Activated CD4-positive, alpha-beta T cell treated with anti-CD3 and anti-CD28 coated beads, Interleukin-2, amount 10 ng/mL, durations not matched to agents 7 days and 5 days (primary cell): ENCODE data around the gene GPR157. TPM values are rescaled to one million over a fixed set of nuclear protein-coding genes. Genes with fewer than 3 reads are reported as not detected.
"Not testable (repeated sequence)": the region's sequence is repeated elsewhere in the genome, so short reads cannot be mapped to it uniquely, and the experiment has no call there.

Experiments used
- CTCF ChIA-PET: fragments of 350-600 bp; sonication (Branson Sonifier 250); formaldehyde crosslinking; loops from one replicate; lab custom pipeline; 2021; ENCODE audit warnings: antibody characterized with exemption; lab: Charles Lee
- POLR2A ChIA-PET: fragments of 350-600 bp; sonication (Branson Sonifier 250); formaldehyde crosslinking; loops from one replicate; lab custom pipeline; 2021; ENCODE audit warnings: antibody characterized with exemption; lab: Charles Lee
- DNase-seq: peaks from one replicate; pipeline ENCODE4 v3.0.0-alpha.2; 2020
- H3K27ac Mint-ChIP-seq: one replicate; pipeline ENCODE4 v1.8.0; 2021; ENCODE audit warnings: mild to moderate bottlenecking, moderate library complexity, mixed read lengths
- H3K27me3 Mint-ChIP-seq: one replicate; pipeline ENCODE4 v1.8.0; 2021; ENCODE audit warnings: mixed read lengths
- H3K36me3 Mint-ChIP-seq: one replicate; pipeline ENCODE4 v1.8.0; 2021; ENCODE audit warnings: low read depth, mixed read lengths
- H3K4me1 Mint-ChIP-seq: one replicate; pipeline ENCODE4 v1.8.0; 2021; ENCODE audit warnings: mixed read lengths
- H3K4me3 Mint-ChIP-seq: one replicate; pipeline ENCODE4 v1.8.0; 2021; ENCODE audit warnings: mild to moderate bottlenecking, moderate library complexity, mixed read lengths
- H3K9me3 Mint-ChIP-seq: one replicate; pipeline ENCODE4 v1.8.0; 2021; ENCODE audit warnings: mixed read lengths
- total RNA-seq, 2 experiments: library from RNA; stranded (reverse); gene quantifications; one replicate each; pipeline ENCODE4 v1.2.3, GENCODE V29; 2021

The GPR157 gene
- total RNA-seq, 2 experiments from 2014 or later = 3.4 to 5.7 TPM

- DNase-seq, H3K4me3 Mint-ChIP-seq, H3K27me3 Mint-ChIP-seq, H3K9me3 Mint-ChIP-seq, POLR2A ChIA-PET, H3K36me3 Mint-ChIP-seq: not testable (repeated sequence)
- CTCF ChIA-PET = interaction anchor here (0.8 kb wide), 1 partner anchor 282 kb away, joined by 4 read pairs; no protein-coding TSS in a partner anchor
- Mint-ChIP-seq H3K4me1 (peaks cover 15% of the 10 kb centered on the region), H3K27ac (peak overlapping the region; percentile 41)
Observed at GRCh38 chr1:9144494-9144893, 15.6 kb upstream of the GPR157 start.

GRCh38 chr1:9143250-9143649 is 14.3 kb upstream of the GPR157 start:
- POLR2A ChIA-PET = no interaction called here
- Mint-ChIP-seq H3K4me3 (no peak overlapping the region), H3K4me1 (peaks cover 15% of the 10 kb centered on the region), H3K36me3 (no peaks in the 10 kb centered on the region), H3K9me3 (no peaks in the 10 kb centered on the region), H3K27ac (no peak overlapping the region), H3K27me3 (peaks cover 4% of the 10 kb centered on the region)
- CTCF ChIA-PET = interaction anchor here (1.3 to 3.1 kb wide), 3 partner anchors 10 to 32 kb away, joined by 3 to 15 read pairs (median 11); no protein-coding TSS in a partner anchor
- no peak for DNase-seq

GRCh38 chr1:9139930-9140329 is 11.0 kb upstream of the GPR157 start:
- CTCF ChIA-PET = no interaction called here
- Mint-ChIP-seq H3K36me3 (no peaks in the 10 kb centered on the region), H3K27me3 (peaks cover 4% of the 10 kb centered on the region), H3K4me1 (peaks cover 15% of the 10 kb centered on the region), H3K4me3 (no peak overlapping the region), H3K9me3 (no peaks in the 10 kb centered on the region), H3K27ac (no peak overlapping the region)
- no peak for DNase-seq
- POLR2A ChIA-PET = no interaction called here

- H3K27me3 Mint-ChIP-seq = peaks cover 12% of the 10 kb centered on the region
- H3K4me3 Mint-ChIP-seq = no peak overlapping the region
Observed at GRCh38 chr1:9136932-9137331, 8.0 kb upstream of the GPR157 start.

GRCh38 chr1:9135073-9135836 is 6.4 kb upstream of the GPR157 start:
- POLR2A ChIA-PET = no interaction called here
- Mint-ChIP-seq H3K4me1 (peaks cover under 1% of the 10 kb centered on the region), H3K27ac (no peak overlapping the region), H3K36me3 (no peaks in the 10 kb centered on the region), H3K9me3 (no peaks in the 10 kb centered on the region), H3K4me3 (no peak overlapping the region), H3K27me3 (peaks cover 14% of the 10 kb centered on the region)
- DNase-seq = no peak
- CTCF ChIA-PET = interaction anchor here (0.6 to 1.1 kb wide), 5 partner anchors 14 to 1156 kb away, joined by 3 to 4 read pairs (median 3); no protein-coding TSS in a partner anchor

More at GRCh38 chr1:9136932-9137331, 8.0 kb upstream of the GPR157 start:
- ChIA-PET POLR2A (no interaction called here), CTCF (interaction anchor here (1.5 kb wide), 1 partner anchor 64 kb away, joined by 4 read pairs; no protein-coding TSS in a partner anchor)
- Mint-ChIP-seq H3K36me3 (no peaks in the 10 kb centered on the region), H3K4me1 (peaks cover under 1% of the 10 kb centered on the region), H3K27ac (no peak overlapping the region), H3K9me3 (no peaks in the 10 kb centered on the region)
- no peak for DNase-seq

- Mint-ChIP-seq H3K36me3 (no peaks in the 10 kb centered on the region), H3K4me1 (peaks cover 7% of the 10 kb centered on the region), H3K4me3 (no peak overlapping the region), H3K27me3 (peaks cover 12% of the 10 kb centered on the region), H3K9me3 (no peaks in the 10 kb centered on the region), H3K27ac (no peak overlapping the region)
- no peak for DNase-seq
- ChIA-PET CTCF (interaction anchor here (0.6 to 2.5 kb wide), 4 partner anchors 8 to 1155 kb away, joined by 3 to 15 read pairs (median 4); no protein-coding TSS in a partner anchor), POLR2A (no interaction called here)
Observed at GRCh38 chr1:9133870-9134585, 5.1 kb upstream of the GPR157 start.

- Mint-ChIP-seq H3K4me1 (peaks cover 36% of the 10 kb centered on the region), H3K27ac (no peak overlapping the region), H3K36me3 (no peaks in the 10 kb centered on the region), H3K4me3 (peak overlapping the region; percentile 68), H3K27me3 (peaks cover 12% of the 10 kb centered on the region), H3K9me3 (no peaks in the 10 kb centered on the region)
- ChIA-PET POLR2A (no interaction called here), CTCF (interaction anchor here (0.6 to 1.5 kb wide), 4 partner anchors 12 to 72 kb away, joined by 3 to 8 read pairs (median 6); no protein-coding TSS in a partner anchor)
- peak; percentile 78 for DNase-seq
Observed at GRCh38 chr1:9129266-9130041, 552 bp upstream of the GPR157 start.

GRCh38 chr1:9128166-9128519 is 759 bp downstream of the GPR157 start:
- peaks cover 36% of the 10 kb centered on the region for H3K4me1 Mint-ChIP-seq
- H3K27ac Mint-ChIP-seq = peak overlapping the region; percentile 19
- no peaks in the 10 kb centered on the region for H3K9me3 Mint-ChIP-seq
- H3K36me3 Mint-ChIP-seq = no peaks in the 10 kb centered on the region
- peaks cover 9% of the 10 kb centered on the region for H3K27me3 Mint-ChIP-seq
- no peak for DNase-seq
- CTCF ChIA-PET = no interaction called here
- peak overlapping the region; percentile 83 for H3K4me3 Mint-ChIP-seq
- POLR2A ChIA-PET = no interaction called here

GRCh38 chr1:9127395-9128165 is 1.3 kb downstream of the GPR157 start:
- H3K27me3 Mint-ChIP-seq = peaks cover 8% of the 10 kb centered on the region
- POLR2A ChIA-PET = no interaction called here
- H3K36me3 Mint-ChIP-seq = no peaks in the 10 kb centered on the region
- H3K27ac Mint-ChIP-seq = peak overlapping the region; percentile 19
- DNase-seq = no peak
- H3K9me3 Mint-ChIP-seq = no peaks in the 10 kb centered on the region
- peaks cover 39% of the 10 kb centered on the region for H3K4me1 Mint-ChIP-seq
- peak overlapping the region; percentile 83 for H3K4me3 Mint-ChIP-seq
- CTCF ChIA-PET = interaction anchor here (1.1 kb wide), 1 partner anchor 17 kb away, joined by 3 read pairs; no protein-coding TSS in a partner anchor

- DNase-seq = no peak
- ChIA-PET CTCF (interaction anchor here (1.1 to 1.2 kb wide), 2 partner anchors 16 to 21 kb away, joined by 3 to 4 read pairs; no protein-coding TSS in a partner anchor), POLR2A (no interaction called here)
- H3K4me3 Mint-ChIP-seq = no peak overlapping the region
- H3K27ac Mint-ChIP-seq = no peak overlapping the region
- H3K27me3 Mint-ChIP-seq = peaks cover 3% of the 10 kb centered on the region
- no peaks in the 10 kb centered on the region for H3K36me3 Mint-ChIP-seq
- peaks cover 50% of the 10 kb centered on the region for H3K4me1 Mint-ChIP-seq
- H3K9me3 Mint-ChIP-seq = no peaks in the 10 kb centered on the region
Observed at GRCh38 chr1:9126511-9126910, 2.4 kb downstream of the GPR157 start.

- H3K9me3 Mint-ChIP-seq, H3K27me3 Mint-ChIP-seq, H3K4me3 Mint-ChIP-seq, H3K27ac Mint-ChIP-seq, POLR2A ChIA-PET, DNase-seq, H3K36me3 Mint-ChIP-seq: not testable (repeated sequence)
- H3K4me1 Mint-ChIP-seq = peaks cover 52% of the 10 kb centered on the region
- CTCF ChIA-PET = interaction anchor here (1.2 to 1.5 kb wide), 2 partner anchors 22 to 75 kb away, joined by 3 to 4 read pairs; no protein-coding TSS in a partner anchor
Observed at GRCh38 chr1:9125847-9126246, 3.1 kb downstream of the GPR157 start.
